ENCODE results near the gene FGFRL1.
A peak's percentile ranks its signal among the peaks of the same experiment; 100 is the strongest.

The FGFRL1 gene

GRCh38 chr4:1031346-1031745 is 19.9 kb downstream of the FGFRL1 start:
- TF ChIP-seq ZNF274 (IDR thresholded peaks at IDR 0.05; ENCODE audit: low read depth, low read length) (no peak), YY1 (IDR thresholded peaks at IDR 0.05; ENCODE audit: insufficient read depth, insufficient read length) (no peak), SUZ12 (IDR thresholded peaks at IDR 0.05; ENCODE audit: extremely low read depth, insufficient read depth, insufficient read length) (no peak)
- no peak overlapping the region for H3K9ac ChIP-seq (ENCODE audit: insufficient read length, low read depth)
- peaks cover 6% of the 10 kb centered on the region for H3K27me3 ChIP-seq (ENCODE audit: insufficient read depth, insufficient read length)
- no peak for DNase-seq (ENCODE audit: low read depth, low spot score)
- no peak overlapping the region for H3K4me3 ChIP-seq (ENCODE audit: insufficient read length, low read depth)
- H3K4me1 ChIP-seq (ENCODE audit: insufficient read depth, insufficient read length) = peaks cover 29% of the 10 kb centered on the region
- no peaks in the 10 kb centered on the region for H3K9me3 ChIP-seq (ENCODE audit: insufficient read depth, low read length)
- no peaks in the 10 kb centered on the region for H3K36me3 ChIP-seq (ENCODE audit: insufficient read depth, insufficient read length, low read length)

GRCh38 chr4:1031956-1032795 is 20.8 kb downstream of the FGFRL1 start:
- no peak for DNase-seq (ENCODE audit: low read depth, low spot score)
- Histone ChIP-seq H3K4me3 (ENCODE audit: insufficient read length, low read depth) (no peak overlapping the region), H3K9me3 (ENCODE audit: insufficient read depth, low read length) (no peaks in the 10 kb centered on the region), H3K27me3 (ENCODE audit: insufficient read depth, insufficient read length) (peaks cover 6% of the 10 kb centered on the region), H3K9ac (ENCODE audit: insufficient read length, low read depth) (no peak overlapping the region), H3K4me1 (ENCODE audit: insufficient read depth, insufficient read length) (peaks cover 31% of the 10 kb centered on the region), H3K36me3 (ENCODE audit: insufficient read depth, insufficient read length, low read length) (no peaks in the 10 kb centered on the region)
- TF ChIP-seq SUZ12 (IDR thresholded peaks at IDR 0.05; ENCODE audit: extremely low read depth, insufficient read depth, insufficient read length) (no peak), YY1 (IDR thresholded peaks at IDR 0.05; ENCODE audit: insufficient read depth, insufficient read length) (no peak), ZNF274 (IDR thresholded peaks at IDR 0.05; ENCODE audit: low read depth, low read length) (no peak)

GRCh38 chr4:1032861-1033260 is 21.4 kb downstream of the FGFRL1 start:
- TF ChIP-seq ZNF274 (IDR thresholded peaks at IDR 0.05; ENCODE audit: low read depth, low read length) (no peak), YY1 (IDR thresholded peaks at IDR 0.05; ENCODE audit: insufficient read depth, insufficient read length) (no peak), SUZ12 (IDR thresholded peaks at IDR 0.05; ENCODE audit: extremely low read depth, insufficient read depth, insufficient read length) (no peak)
- peaks cover 30% of the 10 kb centered on the region for H3K4me1 ChIP-seq (ENCODE audit: insufficient read depth, insufficient read length)

GRCh38 chr4:1033840-1034551 is 22.6 kb downstream of the FGFRL1 start:
- Histone ChIP-seq H3K9me3 (ENCODE audit: insufficient read depth, low read length) (no peaks in the 10 kb centered on the region), H3K9ac (ENCODE audit: insufficient read length, low read depth) (peak overlapping the region; percentile 32), H3K4me1 (ENCODE audit: insufficient read depth, insufficient read length) (peaks cover 33% of the 10 kb centered on the region), H3K27me3 (ENCODE audit: insufficient read depth, insufficient read length) (peaks cover 2% of the 10 kb centered on the region), H3K36me3 (ENCODE audit: insufficient read depth, insufficient read length, low read length) (no peaks in the 10 kb centered on the region), H3K4me3 (ENCODE audit: insufficient read length, low read depth) (no peak overlapping the region)
- TF ChIP-seq ZNF274 (IDR thresholded peaks at IDR 0.05; ENCODE audit: low read depth, low read length) (no peak), YY1 (IDR thresholded peaks at IDR 0.05; ENCODE audit: insufficient read depth, insufficient read length) (no peak), SUZ12 (IDR thresholded peaks at IDR 0.05; ENCODE audit: extremely low read depth, insufficient read depth, insufficient read length) (no peak)
- DNase-seq (ENCODE audit: low read depth, low spot score) = no peak

More at GRCh38 chr4:1032861-1033260, 21.4 kb downstream of the FGFRL1 start:
- no peaks in the 10 kb centered on the region for H3K9me3 ChIP-seq (ENCODE audit: insufficient read depth, low read length)
- no peak overlapping the region for H3K4me3 ChIP-seq (ENCODE audit: insufficient read length, low read depth)
- no peaks in the 10 kb centered on the region for H3K36me3 ChIP-seq (ENCODE audit: insufficient read depth, insufficient read length, low read length)
- DNase-seq (ENCODE audit: low read depth, low spot score) = no peak
- H3K9ac ChIP-seq (ENCODE audit: insufficient read length, low read depth) = no peak overlapping the region
- peaks cover 6% of the 10 kb centered on the region for H3K27me3 ChIP-seq (ENCODE audit: insufficient read depth, insufficient read length)

- Histone ChIP-seq H3K9me3 (ENCODE audit: insufficient read depth, low read length) (no peaks in the 10 kb centered on the region), H3K4me1 (ENCODE audit: insufficient read depth, insufficient read length) (peaks cover 38% of the 10 kb centered on the region), H3K27me3 (ENCODE audit: insufficient read depth, insufficient read length) (peaks cover 2% of the 10 kb centered on the region), H3K9ac (ENCODE audit: insufficient read length, low read depth) (peak overlapping the region; percentile 26), H3K4me3 (ENCODE audit: insufficient read length, low read depth) (no peak overlapping the region), H3K36me3 (ENCODE audit: insufficient read depth, insufficient read length, low read length) (no peaks in the 10 kb centered on the region)
- DNase-seq (ENCODE audit: low read depth, low spot score) = no peak
- TF ChIP-seq ZNF274 (IDR thresholded peaks at IDR 0.05; ENCODE audit: low read depth, low read length) = no peak
- TF ChIP-seq SUZ12 (IDR thresholded peaks at IDR 0.05; ENCODE audit: extremely low read depth, insufficient read depth, insufficient read length) = no peak
- TF ChIP-seq YY1 (IDR thresholded peaks at IDR 0.05; ENCODE audit: insufficient read depth, insufficient read length) = no peak
Observed at GRCh38 chr4:1035510-1035909, 24.1 kb downstream of the FGFRL1 start.

- H3K4me1 ChIP-seq (ENCODE audit: insufficient read depth, insufficient read length) = peaks cover 39% of the 10 kb centered on the region
- DNase-seq (ENCODE audit: low read depth, low spot score) = no peak
- peaks cover 2% of the 10 kb centered on the region for H3K27me3 ChIP-seq (ENCODE audit: insufficient read depth, insufficient read length)
- no peaks in the 10 kb centered on the region for H3K36me3 ChIP-seq (ENCODE audit: insufficient read depth, insufficient read length, low read length)
- peak overlapping the region; percentile 50 for H3K9ac ChIP-seq (ENCODE audit: insufficient read length, low read depth)
- TF ChIP-seq SUZ12 (IDR thresholded peaks at IDR 0.05; ENCODE audit: extremely low read depth, insufficient read depth, insufficient read length) (no peak), ZNF274 (IDR thresholded peaks at IDR 0.05; ENCODE audit: low read depth, low read length) (no peak), YY1 (IDR thresholded peaks at IDR 0.05; ENCODE audit: insufficient read depth, insufficient read length) (no peak)
- no peaks in the 10 kb centered on the region for H3K9me3 ChIP-seq (ENCODE audit: insufficient read depth, low read length)
- H3K4me3 ChIP-seq (ENCODE audit: insufficient read length, low read depth) = no peak overlapping the region
Observed at GRCh38 chr4:1036095-1036494, 24.7 kb downstream of the FGFRL1 start.
